ENCODE measurements around the gene GNA12.
"Not testable (repeated sequence)": the region's sequence is repeated elsewhere in the genome, so short reads cannot be mapped to it uniquely, and the experiment has no call there.

The GNA12 gene

DNA sequence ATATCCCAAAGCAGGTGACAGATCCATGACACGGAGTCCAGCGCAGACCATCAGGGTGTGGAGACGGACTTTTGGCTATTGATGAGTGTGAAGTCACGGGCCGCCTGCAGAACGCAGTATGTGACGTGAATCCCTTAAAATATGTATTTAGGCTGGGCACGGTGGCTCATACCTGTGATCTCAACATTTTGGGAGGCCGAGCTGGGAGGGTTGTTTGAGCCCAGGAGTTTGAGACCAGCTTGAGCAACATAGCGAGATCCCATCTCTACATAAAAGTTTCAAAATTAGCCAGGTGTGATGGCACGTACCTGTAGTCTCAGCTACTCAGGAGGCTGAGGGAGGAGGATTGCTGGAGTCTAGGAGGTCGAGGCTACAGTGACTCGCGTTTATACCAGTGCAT is 158.0 kb downstream of the GNA12 start:
- TF ChIP-seq, protein P1, sequence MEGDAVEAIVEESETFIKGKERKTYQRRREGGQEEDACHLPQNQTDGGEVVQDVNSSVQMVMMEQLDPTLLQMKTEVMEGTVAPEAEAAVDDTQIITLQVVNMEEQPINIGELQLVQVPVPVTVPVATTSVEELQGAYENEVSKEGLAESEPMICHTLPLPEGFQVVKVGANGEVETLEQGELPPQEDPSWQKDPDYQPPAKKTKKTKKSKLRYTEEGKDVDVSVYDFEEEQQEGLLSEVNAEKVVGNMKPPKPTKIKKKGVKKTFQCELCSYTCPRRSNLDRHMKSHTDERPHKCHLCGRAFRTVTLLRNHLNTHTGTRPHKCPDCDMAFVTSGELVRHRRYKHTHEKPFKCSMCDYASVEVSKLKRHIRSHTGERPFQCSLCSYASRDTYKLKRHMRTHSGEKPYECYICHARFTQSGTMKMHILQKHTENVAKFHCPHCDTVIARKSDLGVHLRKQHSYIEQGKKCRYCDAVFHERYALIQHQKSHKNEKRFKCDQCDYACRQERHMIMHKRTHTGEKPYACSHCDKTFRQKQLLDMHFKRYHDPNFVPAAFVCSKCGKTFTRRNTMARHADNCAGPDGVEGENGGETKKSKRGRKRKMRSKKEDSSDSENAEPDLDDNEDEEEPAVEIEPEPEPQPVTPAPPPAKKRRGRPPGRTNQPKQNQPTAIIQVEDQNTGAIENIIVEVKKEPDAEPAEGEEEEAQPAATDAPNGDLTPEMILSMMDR (IDR thresholded peaks at IDR 0.05; ENCODE audit: insufficient read depth, low read depth, low read length, missing control alignments), result no peak
- H3K4me3 ChIP-seq (ENCODE audit: low read length), result no peak overlapping the region
- no peak for DNase-seq (ENCODE audit: low read depth)

DNA sequence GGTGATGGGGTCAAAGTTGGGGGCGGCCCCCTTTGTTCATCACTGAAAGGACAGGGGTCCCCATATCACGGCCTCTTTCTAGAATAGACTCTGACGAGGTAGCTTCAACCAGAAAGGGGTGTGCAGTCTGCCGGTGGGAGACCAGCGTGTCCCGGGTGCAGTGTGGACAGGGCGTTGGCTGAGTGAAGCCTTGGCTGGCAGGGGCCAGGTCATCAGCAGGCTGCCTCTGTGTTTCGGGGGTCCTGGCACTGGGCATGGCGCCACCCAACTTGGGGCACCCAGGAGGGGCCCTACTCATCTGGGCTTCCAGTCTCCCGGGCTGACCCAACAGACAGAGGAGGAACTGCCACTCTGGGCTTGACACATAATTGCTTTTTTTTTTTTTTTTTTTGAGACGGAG is 159.6 kb downstream of the GNA12 start:
- no peak overlapping the region for H3K4me3 ChIP-seq (ENCODE audit: low read length)
- TF ChIP-seq, protein P1 (IDR thresholded peaks at IDR 0.05; ENCODE audit: insufficient read depth, low read depth, low read length, missing control alignments), result no peak
- DNase-seq (ENCODE audit: low read depth), result no peak

DNA sequence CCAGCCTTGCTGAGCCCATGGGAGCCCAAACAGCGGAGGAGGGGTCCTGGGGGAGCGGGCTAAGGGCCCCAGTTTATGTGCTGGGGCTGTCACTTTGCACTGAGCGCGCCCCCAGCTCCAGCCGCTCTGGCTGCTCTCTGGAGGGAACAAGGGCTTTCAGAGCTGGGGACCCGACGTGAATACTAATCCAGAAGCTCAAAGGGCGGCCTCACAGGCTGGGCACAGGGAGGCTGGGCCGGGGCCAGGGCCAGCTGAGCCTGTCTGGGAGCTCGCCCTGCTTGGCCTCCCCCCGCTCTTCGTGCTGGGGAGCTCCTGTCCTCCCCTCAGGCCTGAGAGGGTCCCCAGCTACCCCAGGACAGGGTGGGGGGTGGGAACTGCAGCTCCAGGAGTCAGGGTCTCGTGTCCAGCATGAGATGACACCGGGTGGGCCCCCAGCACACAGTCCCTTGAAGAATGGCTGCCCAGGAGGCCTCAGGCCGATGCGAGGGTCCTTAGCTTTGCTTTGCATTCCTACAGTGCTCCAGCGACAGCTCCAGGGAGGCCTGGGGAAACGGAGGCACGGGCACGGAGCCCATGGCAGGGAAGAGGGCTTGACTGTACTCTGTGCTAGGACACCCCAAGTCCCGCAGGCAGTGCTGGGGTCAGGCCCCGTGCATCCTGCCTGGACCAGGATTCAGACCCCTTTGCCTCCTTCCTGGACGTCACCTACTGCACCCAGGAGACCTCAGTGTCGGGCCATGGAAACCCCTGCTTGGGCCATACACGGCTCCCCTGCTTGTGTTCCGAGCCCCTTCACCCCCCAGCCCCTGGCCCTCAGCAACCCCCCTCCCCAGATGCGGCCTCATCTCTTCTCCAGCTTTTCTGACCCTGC is 161.9 kb downstream of the GNA12 start:
- TF ChIP-seq, protein P1 (IDR thresholded peaks at IDR 0.05; ENCODE audit: insufficient read depth, low read depth, low read length, missing control alignments), result no peak
- no peak for DNase-seq (ENCODE audit: low read depth)
- H3K4me3 ChIP-seq (ENCODE audit: low read length), result no peak overlapping the region

DNA sequence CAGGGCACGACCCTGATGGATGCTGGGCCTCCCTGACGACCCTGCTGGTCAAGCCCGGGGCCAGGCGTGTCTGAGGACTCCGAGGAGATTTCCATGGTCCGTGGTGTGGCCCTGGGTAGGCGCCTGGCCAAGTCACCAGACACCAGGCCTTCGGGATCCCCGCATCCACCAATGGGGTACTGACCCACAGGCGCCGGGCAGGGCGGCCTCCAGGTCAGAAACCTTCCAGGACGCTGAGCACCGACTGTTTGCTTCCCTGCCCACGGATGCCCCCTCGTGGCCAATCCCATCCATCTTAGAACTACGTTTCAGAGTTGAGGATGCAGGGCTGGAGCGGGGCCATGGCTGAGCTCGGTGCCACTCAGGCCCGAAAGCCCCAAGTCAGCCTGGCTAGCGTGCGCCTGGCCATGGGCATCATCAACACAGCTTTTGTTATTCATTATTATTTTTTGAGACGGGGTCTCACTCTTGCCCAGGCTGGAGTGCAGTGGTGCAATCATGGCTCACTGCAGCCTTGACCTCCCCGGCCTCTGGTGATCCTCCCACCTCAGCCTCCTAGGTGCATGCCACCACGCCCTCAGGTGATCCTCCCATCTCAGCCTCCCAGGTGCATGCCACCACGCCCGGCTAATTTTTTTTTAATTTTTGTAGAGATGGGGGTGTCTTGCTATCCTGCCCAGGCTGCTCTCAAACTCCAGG is 163.2 kb downstream of the GNA12 start:
- TF ChIP-seq, protein P1 (IDR thresholded peaks at IDR 0.05; ENCODE audit: insufficient read depth, low read depth, low read length, missing control alignments), result peak; percentile 74
- peak; percentile 59 for DNase-seq (ENCODE audit: low read depth)
- H3K4me3 ChIP-seq (ENCODE audit: low read length), result no peak overlapping the region

DNA sequence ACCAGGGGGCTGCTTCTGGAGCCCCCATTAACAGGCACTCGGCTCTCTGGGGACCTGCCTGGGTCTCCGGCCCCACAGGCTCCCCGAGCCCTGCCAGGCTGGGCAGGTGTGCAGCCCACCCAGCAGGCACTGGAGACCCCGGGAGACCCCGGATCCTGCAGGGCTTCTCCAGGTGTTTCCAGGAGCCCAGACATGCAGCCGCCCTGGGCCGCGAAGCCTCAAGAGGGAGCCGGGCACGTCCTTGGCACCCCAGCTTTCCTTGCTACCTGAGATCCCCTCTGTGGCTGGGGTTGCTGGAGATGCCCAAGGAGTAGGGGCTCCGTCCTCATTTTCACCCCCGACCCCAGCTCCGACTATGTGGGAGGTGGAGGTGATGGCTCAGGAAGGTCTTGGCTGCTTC is 163.9 kb downstream of the GNA12 start:
- DNase-seq (ENCODE audit: low read depth), result no peak
- TF ChIP-seq, protein P1 (IDR thresholded peaks at IDR 0.05; ENCODE audit: insufficient read depth, low read depth, low read length, missing control alignments), result no peak
- H3K4me3 ChIP-seq (ENCODE audit: low read length), result no peak overlapping the region

DNA sequence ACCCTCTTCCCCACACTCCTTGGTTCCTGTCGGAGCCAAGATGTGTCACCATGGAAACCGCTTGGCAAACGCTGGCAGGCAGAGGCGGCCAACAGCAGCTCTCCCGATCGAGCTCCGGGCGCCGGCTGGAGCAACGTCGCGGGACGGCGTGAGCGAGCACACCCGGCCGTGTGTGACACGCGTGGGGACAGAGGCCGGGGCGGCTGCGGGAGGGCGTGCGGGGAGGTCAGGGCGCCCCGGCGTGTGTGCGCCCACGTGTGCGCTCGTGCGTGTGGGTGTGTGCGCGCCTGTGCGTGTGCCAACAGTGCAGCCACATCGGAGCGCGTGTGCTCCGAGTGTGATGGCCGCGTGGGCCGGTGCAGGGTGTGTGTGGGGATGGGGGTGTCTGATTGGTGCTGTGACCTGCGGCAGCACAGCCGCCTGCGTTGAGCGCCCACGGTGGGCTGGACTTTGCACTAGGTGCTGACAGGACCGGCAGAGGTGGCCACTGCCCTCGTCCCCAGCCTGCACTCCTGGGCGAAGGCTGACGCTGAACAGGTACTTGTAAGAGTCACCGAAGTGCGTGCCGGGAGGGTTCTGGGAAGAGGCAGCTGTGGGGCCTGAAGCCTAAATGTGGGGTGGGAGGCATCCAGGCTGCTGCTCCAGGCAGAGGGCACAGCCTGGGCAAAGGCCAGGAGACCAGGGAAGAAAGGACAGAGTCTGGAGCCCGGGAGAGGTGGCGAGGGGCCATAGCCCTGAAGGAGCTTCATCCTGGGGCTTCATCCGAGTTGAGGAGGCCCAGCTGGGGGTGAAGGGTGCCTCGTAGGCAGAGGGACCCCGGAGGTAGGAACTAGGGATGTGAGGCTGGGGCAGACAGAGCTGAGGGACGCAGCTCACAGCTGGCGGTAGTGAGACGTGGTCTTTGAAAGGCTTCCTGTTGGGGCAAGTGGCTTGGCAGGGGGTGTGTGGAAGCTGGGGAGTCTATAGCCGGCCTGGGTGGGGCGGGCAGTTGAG is 164.7 kb downstream of the GNA12 start:
- not testable (repeated sequence) for H3K4me3 ChIP-seq (ENCODE audit: low read length); DNase-seq (ENCODE audit: low read depth)

DNA sequence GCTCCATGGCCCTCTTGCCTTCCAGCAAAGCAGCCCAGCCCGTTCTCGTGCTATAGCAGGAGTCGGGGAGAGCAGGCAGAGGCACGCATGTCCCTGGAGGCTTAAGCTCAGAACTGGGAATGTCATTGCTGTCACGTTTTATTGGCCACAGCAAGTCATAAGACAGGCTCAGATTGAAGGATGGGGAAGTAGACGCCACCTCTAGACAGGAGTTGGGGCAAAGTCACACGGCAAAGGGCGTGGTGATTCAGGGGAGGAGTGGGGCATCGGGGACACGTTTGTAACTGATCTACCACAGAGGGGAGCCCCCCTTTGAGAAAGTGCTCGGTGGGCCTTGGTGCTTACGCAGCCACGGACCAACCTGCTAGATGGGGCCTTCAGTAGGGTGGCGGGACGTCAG is 165.7 kb downstream of the GNA12 start:
- not testable (repeated sequence) for DNase-seq (ENCODE audit: low read depth); H3K4me3 ChIP-seq (ENCODE audit: low read length)

All from epithelial cell of esophagus (primary cell).